Hematopoietic multipotent progenitor cell treated with erythropoietin and hydrocortisone succinate and interleukin-3 and kit ligand, for 15 days (in vitro differentiated cells): Measurements from ENCODE around the gene BICC1.

Experiments used
- DNase-seq: peaks from one replicate; pipeline ENCODE4 v3.0.0-alpha.2; 2015; ENCODE audit warnings: low spot score

BICC1 gene

GRCh38 chr10:58651040-58651439, 138.4 kb downstream of the BICC1 start:
- no peak for DNase-seq

DNA sequence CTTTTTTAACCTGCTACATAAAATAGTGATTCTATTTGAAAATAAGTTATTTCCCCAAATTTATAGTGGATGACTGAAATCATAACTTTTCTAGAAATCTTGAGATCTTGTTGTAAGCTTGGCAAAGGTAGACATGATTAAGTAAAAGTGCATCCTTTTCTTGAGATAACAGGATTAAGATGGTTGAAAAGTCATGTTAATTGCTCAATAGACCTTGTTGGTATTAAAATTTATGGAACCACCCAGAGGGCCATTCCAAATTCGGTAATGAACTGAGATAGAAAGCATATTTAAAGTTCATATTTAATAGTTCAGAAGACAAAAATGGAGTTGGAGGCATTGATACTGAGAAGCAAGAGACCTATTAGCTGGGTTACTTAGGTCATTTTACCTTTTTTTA, 139.1 kb downstream of the BICC1 start:
- DNase-seq, result no peak

DNA sequence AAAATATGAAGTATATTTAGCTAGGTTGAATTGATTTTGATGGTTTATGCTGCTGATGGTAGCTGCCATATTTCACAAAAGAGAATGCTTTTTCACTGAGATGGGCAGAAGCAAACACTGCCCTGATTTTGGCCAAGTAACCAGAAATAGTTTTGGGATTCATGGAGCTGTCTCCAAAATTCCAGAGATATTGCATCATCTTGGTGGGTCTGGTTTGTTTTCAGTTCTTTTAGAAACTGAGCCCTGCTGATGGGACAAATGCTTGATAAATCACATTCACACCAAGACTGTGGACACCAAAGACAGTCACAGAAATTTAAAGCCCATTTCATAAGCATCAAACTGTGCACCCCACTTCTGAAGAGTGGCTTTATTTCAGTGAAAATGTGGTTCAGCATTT, 140.5 kb downstream of the BICC1 start:
- DNase-seq, result no peak

- no peak for DNase-seq
These were observed 148.0 kb downstream of the BICC1 start for GRCh38 chr10:58660575-58661255.

- DNase-seq, result no peak
These were observed 148.7 kb downstream of the BICC1 start for GRCh38 chr10:58661336-58661735.

GRCh38 chr10:58661902-58662301, 149.2 kb downstream of the BICC1 start:
- DNase-seq, result no peak

GRCh38 chr10:58662314-58662713, 149.6 kb downstream of the BICC1 start:
- no peak for DNase-seq

DNA sequence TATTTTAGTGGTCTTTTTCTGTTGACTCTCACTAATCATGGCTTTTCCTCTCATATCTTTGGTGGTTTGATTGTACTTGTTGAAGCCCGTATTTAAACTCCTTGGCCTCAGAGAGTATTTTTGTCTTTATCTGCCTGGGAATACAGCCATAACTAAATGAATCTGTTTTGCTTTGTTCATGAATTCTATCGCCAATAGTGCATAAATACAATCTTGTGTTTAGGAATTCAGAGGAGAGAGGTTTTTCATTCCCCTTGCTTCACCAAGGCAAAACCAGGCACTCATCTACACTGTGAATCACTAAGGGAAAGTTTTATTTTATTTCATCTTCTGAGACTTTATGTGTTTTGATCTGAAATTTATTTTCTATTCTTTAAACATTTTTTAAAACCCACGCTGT, 152.7 kb downstream of the BICC1 start:
- no peak for DNase-seq

GRCh38 chr10:58666024-58666423, 153.4 kb downstream of the BICC1 start:
- no peak for DNase-seq

DNA sequence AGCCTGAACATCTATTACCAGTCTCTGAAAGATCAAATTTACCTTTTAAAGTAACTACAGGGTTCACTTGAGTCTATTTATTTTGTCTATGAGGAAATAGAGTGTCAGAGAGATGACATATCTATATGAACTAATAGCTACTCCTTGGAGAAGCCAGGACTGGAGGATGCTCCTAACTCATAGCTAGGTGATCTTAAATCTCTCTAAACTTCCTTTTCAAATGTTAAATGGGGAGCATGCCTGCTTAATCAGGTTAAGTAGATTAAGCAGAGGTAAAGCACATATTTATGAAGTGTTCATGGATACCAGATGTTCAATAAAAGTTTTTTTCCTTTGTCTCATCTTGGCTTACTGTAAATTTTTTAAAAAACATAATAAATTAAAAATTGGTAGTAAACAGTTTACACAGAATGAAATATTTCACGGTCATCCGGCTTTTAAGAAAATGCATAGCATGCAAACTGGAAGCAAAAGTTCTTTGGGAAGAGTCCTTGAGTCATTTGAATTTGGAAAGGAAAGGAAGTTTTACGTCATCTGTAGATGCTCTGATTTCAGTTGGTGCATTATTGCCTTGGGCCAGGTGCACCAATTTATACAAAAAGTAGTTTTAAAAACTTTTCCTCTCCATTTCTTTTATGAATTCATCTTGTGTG, 155.1 kb downstream of the BICC1 start:
- no peak for DNase-seq

DNA sequence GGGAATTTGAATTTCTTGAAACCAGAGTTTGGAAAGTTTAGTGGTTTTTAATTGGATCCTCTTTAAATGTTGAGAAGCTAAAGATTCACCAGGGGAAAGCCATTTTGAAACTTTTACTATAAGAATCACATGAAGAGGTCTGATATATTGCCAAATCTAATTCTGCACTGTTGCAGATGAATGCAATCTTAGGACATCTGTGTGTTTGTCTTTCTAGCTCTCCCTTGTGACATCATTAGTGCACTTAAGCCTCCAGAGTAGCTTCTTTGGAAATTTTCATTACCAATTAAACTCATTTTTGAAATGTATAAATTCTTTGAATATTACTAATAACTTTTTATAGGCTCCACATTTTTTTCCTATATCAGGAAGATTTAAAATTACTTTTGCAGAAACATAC, 160.2 kb downstream of the BICC1 start:
- no peak for DNase-seq

GRCh38 chr10:58674251-58674650, 161.6 kb downstream of the BICC1 start:
- no peak for DNase-seq

DNA sequence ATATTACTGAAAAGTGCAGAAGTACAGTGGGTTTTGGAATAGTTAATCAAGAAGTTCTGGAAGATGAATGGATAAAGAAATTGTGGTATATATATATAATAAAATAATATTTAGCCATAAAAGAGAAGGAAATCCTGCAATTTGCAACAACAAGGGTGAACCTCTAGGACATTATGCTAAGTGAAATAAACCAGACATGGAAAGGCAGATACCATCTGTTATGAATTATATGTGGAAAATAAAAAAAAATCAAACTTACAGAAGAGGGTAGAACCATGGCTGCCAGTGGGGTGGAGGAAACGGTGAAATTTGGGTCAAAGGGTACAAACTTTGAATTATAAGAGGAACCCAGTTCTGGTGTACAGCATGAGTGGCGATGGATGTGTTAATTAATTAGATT, 162.6 kb downstream of the BICC1 start:
- no peak for DNase-seq

GRCh38 chr10:58691528-58691927, 178.9 kb downstream of the BICC1 start:
- no peak for DNase-seq

DNA sequence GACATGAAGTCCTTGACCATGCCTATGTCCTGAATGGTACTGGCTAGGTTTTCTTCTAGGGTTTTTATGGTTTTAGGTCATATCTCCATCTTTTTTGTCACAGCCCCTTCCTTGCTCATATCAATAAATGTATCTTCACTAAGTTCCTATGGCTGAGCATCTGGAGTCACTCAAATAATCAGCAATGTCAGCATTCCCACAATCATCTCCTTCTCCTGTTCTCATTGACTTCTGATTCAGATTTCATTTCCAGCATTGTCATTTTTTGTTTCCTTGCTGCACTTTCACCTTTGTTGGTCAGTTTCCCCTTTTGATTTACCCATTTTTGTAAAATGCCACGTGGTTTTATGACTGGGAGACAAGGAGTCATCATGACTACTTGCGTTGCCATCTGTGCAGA, 181.2 kb downstream of the BICC1 start:
- no peak for DNase-seq

- no peak for DNase-seq
These were observed 182.3 kb downstream of the BICC1 start for GRCh38 chr10:58695022-58695421.

DNA sequence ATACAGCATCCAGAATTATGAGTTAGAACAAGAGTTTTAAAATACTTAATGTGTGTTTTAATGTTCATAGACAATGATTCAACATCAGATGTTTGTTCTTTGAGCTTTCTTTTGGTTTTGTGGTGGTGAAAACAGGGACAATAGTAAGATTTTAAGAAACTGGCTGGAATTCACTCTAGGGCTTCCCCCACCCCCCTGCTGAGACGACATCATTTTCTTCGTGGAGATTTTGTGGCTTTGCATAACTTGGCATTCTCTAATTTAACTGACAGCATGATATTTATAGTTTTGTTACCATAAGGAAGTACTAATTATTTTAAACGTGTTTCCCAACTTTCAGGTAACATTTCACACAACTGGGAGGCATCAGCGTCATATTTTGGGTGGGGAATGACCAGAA, 184.1 kb downstream of the BICC1 start:
- no peak for DNase-seq

- DNase-seq, result no peak
These were observed 185.0 kb downstream of the BICC1 start for GRCh38 chr10:58697691-58698090.

DNA sequence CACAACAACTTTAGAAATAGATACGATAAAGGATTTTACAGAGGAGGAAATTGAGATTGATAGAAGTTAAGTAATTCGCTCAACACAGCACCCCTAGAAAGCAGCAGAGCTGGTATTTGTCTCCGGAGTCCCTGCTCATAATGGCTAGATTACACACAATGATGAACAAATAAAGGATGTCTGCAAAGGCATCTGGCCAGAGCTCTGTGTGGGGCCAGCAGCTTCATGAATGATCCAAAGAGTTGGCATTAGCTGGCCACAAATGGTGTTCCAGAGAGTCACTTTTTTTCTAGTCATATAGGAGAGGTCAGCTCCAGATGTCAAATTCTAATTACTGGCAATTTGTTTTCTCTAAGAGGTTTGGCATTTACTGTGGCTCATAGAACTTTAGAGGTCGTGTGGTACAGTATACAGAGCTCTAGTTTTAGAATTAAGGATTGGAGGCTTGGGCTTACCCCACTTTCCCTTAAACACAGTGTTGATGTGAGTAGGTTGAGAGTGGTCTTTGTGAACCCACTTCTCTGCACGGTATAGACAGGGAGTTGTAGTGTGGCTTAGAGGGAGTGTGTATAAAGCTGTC, 186.2 kb downstream of the BICC1 start:
- no peak for DNase-seq

GRCh38 chr10:58700591-58700990, 187.9 kb downstream of the BICC1 start:
- DNase-seq, result no peak

DNA sequence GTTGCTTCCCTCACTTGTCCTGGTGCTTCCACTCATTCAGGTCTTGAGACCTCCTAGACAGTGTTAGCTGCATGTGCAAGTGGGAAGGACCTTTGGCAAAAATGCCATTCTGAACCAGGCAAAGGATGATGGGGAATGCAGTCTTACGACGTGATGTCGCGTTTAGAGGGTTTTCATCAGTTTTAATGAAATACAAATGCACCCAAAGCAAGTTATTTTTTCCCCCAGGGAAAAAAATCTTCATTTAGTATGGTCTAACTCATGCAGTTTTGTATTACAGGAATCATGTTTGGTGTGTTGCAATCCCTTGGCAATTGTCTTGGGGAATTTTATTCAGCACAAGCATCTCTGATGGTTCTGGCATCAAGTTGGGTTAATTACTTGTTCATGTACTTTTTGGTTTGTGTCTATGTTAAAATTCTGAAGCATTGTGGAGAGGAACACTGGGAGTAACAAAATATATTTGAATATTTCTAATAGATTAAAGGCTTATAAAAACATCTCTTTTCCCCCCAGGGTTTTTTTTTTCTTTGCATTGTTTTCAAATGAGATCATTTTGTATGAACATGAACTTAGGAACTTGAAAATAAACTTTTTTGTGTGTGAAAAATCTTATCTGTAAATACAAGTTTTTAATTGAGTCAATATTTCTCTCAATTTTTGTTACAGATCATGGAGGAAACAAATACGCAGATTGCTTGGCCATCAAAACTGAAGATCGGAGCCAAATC, 188.9 kb downstream of the BICC1 start:
- DNase-seq, result no peak

- DNase-seq, result no peak
These were observed 191.6 kb downstream of the BICC1 start for GRCh38 chr10:58704226-58704625.

GRCh38 chr10:58704671-58705141, 192.0 kb downstream of the BICC1 start:
- no peak for DNase-seq
